ENCODE results near the gene C13orf46. TPM values are rescaled to one million over a fixed set of nuclear protein-coding genes. Genes with fewer than 3 reads are reported as not detected.
"Not testable (repeated sequence)": the region's sequence is repeated elsewhere in the genome, so short reads cannot be mapped to it uniquely, and the experiment has no call there.

Gene C13orf46
- total RNA-seq, 5 donors from 2014 or later (not counting 1 experiment from before 2014, with no cell fraction given) = 18.4 to 33.9 (median 25.3) TPM

- DNase-seq = no peak
- POLR2A ChIA-PET = interaction anchor here in 1 of 2 donors (0.5 kb wide), 1 partner anchor 195 kb away, joined by 4 read pairs; no protein-coding TSS in a partner anchor
- H3K9me3 Mint-ChIP-seq = no peaks in the 10 kb centered on the region
Observed at GRCh38 chr13:113992276-113993005, 18.6 kb upstream of the C13orf46 start.

GRCh38 chr13:113991676-113992179 lies 17.9 kb upstream of the C13orf46 start:
- no peak overlapping the region for H3K4me3 ChIP-seq (ENCODE audit: control insufficient read depth in 1 of 2, extremely low read depth in 1 of 2, low read length in 1 of 2)
- 96% methylated on average over 11 of the region's 11 CpGs for WGBS (ENCODE audit: insufficient coverage)
- no peaks in the 10 kb centered on the region for H3K9me3 ChIP-seq
- ATAC-seq (replicated peaks in 1 of 4) = no peak
- H3K4me1 ChIP-seq (ENCODE audit: control insufficient read depth in 1 of 2, extremely low read depth in 1 of 2, insufficient read depth in 2 of 2, low read length in 2 of 2) = peaks cover 0 to 5% of the 10 kb centered on the region in 2 experiments
- Mint-ChIP-seq H3K27me3 (no peaks in the 10 kb centered on the region), H3K27ac (no peak overlapping the region), H3K9me3 (no peaks in the 10 kb centered on the region), H3K4me3 (no peak overlapping the region), H3K36me3 (peaks cover 47% of the 10 kb centered on the region), H3K4me1 (peaks cover 0 to 18% (median 8%) of the 10 kb centered on the region in 3 donors)
- POLR2A ChIA-PET = no interaction called here
- CTCF ChIA-PET = no interaction called here
- no peak for DNase-seq
- no peak overlapping the region for H3K27ac ChIP-seq (ENCODE audit: low read length)
- peaks cover 17 to 68% of the 10 kb centered on the region in 2 donors for H3K36me3 ChIP-seq (ENCODE audit: control insufficient read depth in 2 of 2, extremely low read depth in 1 of 2, insufficient read depth in 1 of 2, low read length in 1 of 2)
- no peaks in the 10 kb centered on the region for H3K27me3 ChIP-seq (replicated peaks in 1 of 2; ENCODE audit: control insufficient read depth in 2 of 2, extremely low read depth in 1 of 2, insufficient read depth in 2 of 2, low read length in 1 of 2)

More at GRCh38 chr13:113992276-113993005, 18.6 kb upstream of the C13orf46 start:
- peaks cover 17 to 75% of the 10 kb centered on the region in 2 donors for H3K36me3 ChIP-seq (ENCODE audit: control insufficient read depth in 2 of 2, extremely low read depth in 1 of 2, insufficient read depth in 1 of 2, low read length in 1 of 2)
- CTCF ChIA-PET = no interaction called here
- H3K27me3 ChIP-seq (replicated peaks in 1 of 2; ENCODE audit: control insufficient read depth in 2 of 2, extremely low read depth in 1 of 2, insufficient read depth in 2 of 2, low read length in 1 of 2) = no peaks in the 10 kb centered on the region
- no peak for ATAC-seq (replicated peaks in 1 of 4)
- peaks cover 0 to 5% of the 10 kb centered on the region in 2 experiments for H3K4me1 ChIP-seq (ENCODE audit: control insufficient read depth in 1 of 2, extremely low read depth in 1 of 2, insufficient read depth in 2 of 2, low read length in 2 of 2)
- H3K4me1 Mint-ChIP-seq = peaks cover 0 to 18% (median 8%) of the 10 kb centered on the region in 3 donors
- H3K4me3 ChIP-seq (ENCODE audit: control insufficient read depth in 1 of 2, extremely low read depth in 1 of 2, low read length in 1 of 2) = no peak overlapping the region
- H3K4me3 Mint-ChIP-seq = no peak overlapping the region
- H3K27ac Mint-ChIP-seq = no peak overlapping the region
- no peaks in the 10 kb centered on the region for H3K27me3 Mint-ChIP-seq
- H3K36me3 Mint-ChIP-seq = peaks cover 50% of the 10 kb centered on the region
- WGBS (ENCODE audit: insufficient coverage) = 100% methylated on average over 9 of the region's 21 CpGs
- H3K27ac ChIP-seq (ENCODE audit: low read length) = no peak overlapping the region
- no peaks in the 10 kb centered on the region for H3K9me3 ChIP-seq

- Histone ChIP-seq H3K4me3 (ENCODE audit: control insufficient read depth in 1 of 2, extremely low read depth in 1 of 2, low read length in 1 of 2) (no peak overlapping the region), H3K27ac (ENCODE audit: low read length) (no peak overlapping the region), H3K4me1 (ENCODE audit: control insufficient read depth in 1 of 2, extremely low read depth in 1 of 2, insufficient read depth in 2 of 2, low read length in 2 of 2) (peaks cover 0 to 5% of the 10 kb centered on the region in 2 experiments), H3K27me3 (replicated peaks in 1 of 2; ENCODE audit: control insufficient read depth in 2 of 2, extremely low read depth in 1 of 2, insufficient read depth in 2 of 2, low read length in 1 of 2) (no peaks in the 10 kb centered on the region), H3K9me3 (no peaks in the 10 kb centered on the region), H3K36me3 (ENCODE audit: control insufficient read depth in 2 of 2, extremely low read depth in 1 of 2, insufficient read depth in 1 of 2, low read length in 1 of 2) (peaks cover 14 to 63% of the 10 kb centered on the region in 2 donors)
- peaks cover 0 to 18% (median 8%) of the 10 kb centered on the region in 3 donors for H3K4me1 Mint-ChIP-seq
- no peaks in the 10 kb centered on the region for H3K9me3 Mint-ChIP-seq
- ChIA-PET POLR2A (no interaction called here), CTCF (no interaction called here)
- no peak overlapping the region for H3K27ac Mint-ChIP-seq
- DNase-seq (no peak), ATAC-seq (replicated peaks in 1 of 4) (no peak)
- peaks cover 47% of the 10 kb centered on the region for H3K36me3 Mint-ChIP-seq
- no peaks in the 10 kb centered on the region for H3K27me3 Mint-ChIP-seq
- H3K4me3 Mint-ChIP-seq = no peak overlapping the region
- 98% methylated on average over 8 of the region's 10 CpGs for WGBS (ENCODE audit: insufficient coverage)
Observed at GRCh38 chr13:113991191-113991669, 17.4 kb upstream of the C13orf46 start.

GRCh38 chr13:113990321-113990837 lies 16.5 kb upstream of the C13orf46 start:
- no peak overlapping the region for H3K4me3 Mint-ChIP-seq
- H3K36me3 ChIP-seq (ENCODE audit: control insufficient read depth in 2 of 2, extremely low read depth in 1 of 2, insufficient read depth in 1 of 2, low read length in 1 of 2) = peaks cover 12 to 59% of the 10 kb centered on the region in 2 donors
- no peaks in the 10 kb centered on the region for H3K9me3 Mint-ChIP-seq
- H3K27me3 Mint-ChIP-seq = no peaks in the 10 kb centered on the region
- H3K27me3 ChIP-seq (replicated peaks in 1 of 2; ENCODE audit: control insufficient read depth in 2 of 2, extremely low read depth in 1 of 2, insufficient read depth in 2 of 2, low read length in 1 of 2) = no peaks in the 10 kb centered on the region
- no peaks in the 10 kb centered on the region for H3K9me3 ChIP-seq
- POLR2A ChIA-PET = no interaction called here
- H3K27ac ChIP-seq (ENCODE audit: low read length) = no peak overlapping the region
- DNase-seq (no peak), ATAC-seq (replicated peaks in 1 of 4) (no peak)
- peaks cover 0 to 5% of the 10 kb centered on the region in 2 experiments for H3K4me1 ChIP-seq (ENCODE audit: control insufficient read depth in 1 of 2, extremely low read depth in 1 of 2, insufficient read depth in 2 of 2, low read length in 2 of 2)
- CTCF ChIA-PET = no interaction called here
- H3K4me3 ChIP-seq (ENCODE audit: control insufficient read depth in 1 of 2, extremely low read depth in 1 of 2, low read length in 1 of 2) = no peak overlapping the region
- peak overlapping the region; percentile 39 to 44 for H3K27ac Mint-ChIP-seq
- H3K4me1 Mint-ChIP-seq = peaks cover 0 to 18% (median 8%) of the 10 kb centered on the region in 3 donors
- H3K36me3 Mint-ChIP-seq = peaks cover 47% of the 10 kb centered on the region
- WGBS (ENCODE audit: insufficient coverage) = 100% methylated on average over 5 of the region's 9 CpGs

GRCh38 chr13:113989585-113990300 lies 15.9 kb upstream of the C13orf46 start:
- Mint-ChIP-seq H3K36me3 (peaks cover 45% of the 10 kb centered on the region), H3K4me3 (no peak overlapping the region), H3K27me3 (no peaks in the 10 kb centered on the region), H3K27ac (peak overlapping the region in 1 of 2 donors; percentile 39), H3K9me3 (no peaks in the 10 kb centered on the region), H3K4me1 (peaks cover 0 to 18% (median 8%) of the 10 kb centered on the region in 3 donors)
- Histone ChIP-seq H3K9me3 (no peaks in the 10 kb centered on the region), H3K4me3 (ENCODE audit: control insufficient read depth in 1 of 2, extremely low read depth in 1 of 2, low read length in 1 of 2) (no peak overlapping the region), H3K27ac (ENCODE audit: low read length) (no peak overlapping the region), H3K4me1 (ENCODE audit: control insufficient read depth in 1 of 2, extremely low read depth in 1 of 2, insufficient read depth in 2 of 2, low read length in 2 of 2) (peaks cover 0 to 5% of the 10 kb centered on the region in 2 experiments), H3K27me3 (replicated peaks in 1 of 2; ENCODE audit: control insufficient read depth in 2 of 2, extremely low read depth in 1 of 2, insufficient read depth in 2 of 2, low read length in 1 of 2) (no peaks in the 10 kb centered on the region), H3K36me3 (ENCODE audit: control insufficient read depth in 2 of 2, extremely low read depth in 1 of 2, insufficient read depth in 1 of 2, low read length in 1 of 2) (peaks cover 8 to 53% of the 10 kb centered on the region in 2 donors)
- WGBS (ENCODE audit: insufficient coverage) = 100% methylated on average over 1 of the region's 8 CpGs
- POLR2A ChIA-PET = no interaction called here
- ATAC-seq (replicated peaks in 1 of 4) = no peak
- CTCF ChIA-PET = no interaction called here
- no peak for DNase-seq

- DNase-seq; POLR2A ChIA-PET; H3K27me3 Mint-ChIP-seq; CTCF ChIA-PET; ATAC-seq (replicated peaks in 1 of 4); H3K9me3 ChIP-seq; H3K27me3 ChIP-seq (replicated peaks in 1 of 2; ENCODE audit: control insufficient read depth in 2 of 2, extremely low read depth in 1 of 2, insufficient read depth in 2 of 2, low read length in 1 of 2); H3K27ac ChIP-seq (ENCODE audit: low read length); H3K4me3 Mint-ChIP-seq; H3K4me1 ChIP-seq (ENCODE audit: control insufficient read depth in 1 of 2, extremely low read depth in 1 of 2, insufficient read depth in 2 of 2, low read length in 2 of 2); H3K4me3 ChIP-seq (ENCODE audit: control insufficient read depth in 1 of 2, extremely low read depth in 1 of 2, low read length in 1 of 2); H3K9me3 Mint-ChIP-seq: not testable (repeated sequence)
- H3K36me3 Mint-ChIP-seq = peaks cover 40% of the 10 kb centered on the region
- peaks cover 8 to 45% of the 10 kb centered on the region in 2 donors for H3K36me3 ChIP-seq (ENCODE audit: control insufficient read depth in 2 of 2, extremely low read depth in 1 of 2, insufficient read depth in 1 of 2, low read length in 1 of 2)
- H3K27ac Mint-ChIP-seq = peak overlapping the region in 1 of 2 donors; percentile 39
- H3K4me1 Mint-ChIP-seq = peaks cover 0 to 18% (median 8%) of the 10 kb centered on the region in 3 donors
- 98% methylated on average over 5 of the region's 6 CpGs for WGBS (ENCODE audit: insufficient coverage)
Observed at GRCh38 chr13:113988859-113989258, 15.0 kb upstream of the C13orf46 start.
